Measurements from ENCODE around the gene ZC3H18.
"Not testable (repeated sequence)": the region's sequence is repeated elsewhere in the genome, so short reads cannot be mapped to it uniquely, and the experiment has no call there.

Gene ZC3H18

GRCh38 chr16:88601313-88602036, 31.3 kb downstream of the ZC3H18 start:
- TF ChIP-seq CTCF (IDR thresholded peaks at IDR 0.05; ENCODE audit: insufficient read depth, low read depth, low read length, missing control alignments) = no peak
- no peak overlapping the region for H3K4me3 ChIP-seq (ENCODE audit: low read length)

GRCh38 chr16:88602091-88602490, 31.9 kb downstream of the ZC3H18 start:
- H3K4me3 ChIP-seq (ENCODE audit: low read length) = no peak overlapping the region
- no peak for TF ChIP-seq CTCF (IDR thresholded peaks at IDR 0.05; ENCODE audit: insufficient read depth, low read depth, low read length, missing control alignments)
- DNase-seq (ENCODE audit: low read depth) = no peak

More at GRCh38 chr16:88601313-88602036, 31.3 kb downstream of the ZC3H18 start:
- no peak for DNase-seq (ENCODE audit: low read depth)

DNA sequence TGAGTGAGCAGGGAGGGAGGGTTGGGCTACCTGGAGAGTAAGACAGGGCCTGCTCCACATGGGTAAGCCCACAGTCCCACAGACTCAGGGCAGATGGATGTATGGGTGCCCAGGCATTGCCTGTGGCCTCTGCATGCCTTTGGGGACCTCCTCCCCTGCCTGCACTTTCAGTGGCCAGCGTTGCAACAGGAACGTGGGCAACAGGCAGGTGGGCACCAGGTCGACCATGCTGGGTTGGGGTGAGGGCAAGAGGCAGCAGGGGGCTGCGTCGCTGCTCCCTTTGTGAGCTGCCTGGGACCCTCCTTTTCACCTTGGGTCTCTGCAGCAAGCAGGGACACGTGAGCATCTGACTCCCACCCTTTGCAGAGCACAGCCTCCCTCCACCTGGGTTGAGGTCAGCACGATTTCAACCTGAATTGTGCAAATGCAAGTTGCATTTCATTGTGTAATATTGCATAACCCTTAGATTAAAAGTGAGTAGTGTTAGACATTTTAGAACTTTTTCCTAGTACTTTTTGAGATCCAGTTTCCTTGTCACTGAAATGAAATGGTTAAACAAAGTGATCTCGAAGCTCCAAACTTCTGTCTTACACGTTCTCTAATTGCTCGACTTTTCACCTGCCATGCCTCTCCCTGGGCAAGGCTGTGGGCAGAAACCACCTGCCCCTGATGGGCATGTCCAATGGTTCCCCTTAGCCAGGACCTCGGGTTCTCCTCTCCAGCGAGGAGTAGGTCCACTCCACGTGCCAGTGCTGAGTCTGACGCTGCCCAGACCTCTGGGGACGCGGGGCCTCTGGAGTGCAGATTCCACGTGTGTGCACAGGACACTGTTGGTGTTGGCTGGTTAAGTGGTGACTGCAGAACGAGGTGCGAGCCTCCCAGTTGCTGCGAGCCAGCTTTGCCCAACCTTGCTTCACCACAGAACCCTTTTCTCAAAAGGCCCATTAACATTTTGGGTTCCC, 35.3 kb downstream of the ZC3H18 start:
- H3K4me3 ChIP-seq (ENCODE audit: low read length) = no peak overlapping the region
- no peak for TF ChIP-seq CTCF (IDR thresholded peaks at IDR 0.05; ENCODE audit: insufficient read depth, low read depth, low read length, missing control alignments)
- DNase-seq (ENCODE audit: low read depth) = no peak

DNA sequence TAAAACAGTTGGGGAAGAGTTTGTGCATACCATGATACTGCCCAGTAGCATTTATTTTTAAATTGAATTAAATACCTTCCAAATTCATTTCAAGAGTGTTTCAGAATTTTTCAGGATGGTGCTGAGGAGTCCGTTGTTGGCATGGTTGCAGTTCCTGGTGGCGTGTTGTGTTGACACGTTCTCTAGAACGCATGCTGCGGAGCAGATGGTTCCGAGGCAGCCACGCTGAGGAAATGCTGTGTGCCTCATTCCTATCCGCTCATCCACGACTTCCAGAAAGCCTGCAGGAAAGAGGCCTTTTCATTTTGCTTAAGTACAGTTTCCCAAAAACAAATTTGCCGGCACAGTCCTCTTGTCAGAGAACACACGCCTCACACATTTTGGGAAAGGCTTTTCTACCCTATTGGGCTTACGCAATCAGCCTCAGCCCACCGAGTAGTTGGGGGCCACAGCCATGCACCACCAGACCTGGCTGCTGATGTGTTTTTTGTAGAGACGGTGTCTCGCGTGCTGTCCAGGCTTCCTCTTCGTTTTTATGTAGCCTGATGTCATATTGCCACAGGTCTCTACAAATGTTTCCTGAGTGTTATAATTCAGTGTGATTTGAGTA, 36.0 kb downstream of the ZC3H18 start:
- DNase-seq (ENCODE audit: low read depth) = no peak
- no peak overlapping the region for H3K4me3 ChIP-seq (ENCODE audit: low read length)
- no peak for TF ChIP-seq CTCF (IDR thresholded peaks at IDR 0.05; ENCODE audit: insufficient read depth, low read depth, low read length, missing control alignments)

GRCh38 chr16:88608076-88608475, 37.9 kb downstream of the ZC3H18 start:
- no peak for TF ChIP-seq CTCF (IDR thresholded peaks at IDR 0.05; ENCODE audit: insufficient read depth, low read depth, low read length, missing control alignments)
- no peak overlapping the region for H3K4me3 ChIP-seq (ENCODE audit: low read length)
- no peak for DNase-seq (ENCODE audit: low read depth)

DNA sequence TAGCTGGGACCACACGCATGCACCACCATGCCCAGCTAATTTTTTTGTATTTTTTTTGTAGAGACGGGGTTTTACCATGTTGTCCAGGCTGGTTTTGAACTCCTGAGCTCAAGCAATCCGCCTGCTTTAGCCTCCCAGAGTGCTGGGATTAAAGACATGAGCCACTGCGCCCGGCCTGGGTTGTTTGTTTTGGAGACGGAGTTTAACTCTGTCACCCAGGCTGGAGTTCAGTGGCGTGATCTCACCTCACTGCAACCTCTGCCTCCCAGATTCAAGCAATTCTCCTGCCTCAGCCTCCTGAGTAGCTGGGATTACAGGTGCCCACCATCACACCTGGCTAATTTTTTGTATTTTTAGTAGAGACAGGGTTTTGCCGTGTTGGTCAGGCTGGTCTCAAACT, 39.2 kb downstream of the ZC3H18 start:
- not testable (repeated sequence) for H3K4me3 ChIP-seq (ENCODE audit: low read length); DNase-seq (ENCODE audit: low read depth)

DNA sequence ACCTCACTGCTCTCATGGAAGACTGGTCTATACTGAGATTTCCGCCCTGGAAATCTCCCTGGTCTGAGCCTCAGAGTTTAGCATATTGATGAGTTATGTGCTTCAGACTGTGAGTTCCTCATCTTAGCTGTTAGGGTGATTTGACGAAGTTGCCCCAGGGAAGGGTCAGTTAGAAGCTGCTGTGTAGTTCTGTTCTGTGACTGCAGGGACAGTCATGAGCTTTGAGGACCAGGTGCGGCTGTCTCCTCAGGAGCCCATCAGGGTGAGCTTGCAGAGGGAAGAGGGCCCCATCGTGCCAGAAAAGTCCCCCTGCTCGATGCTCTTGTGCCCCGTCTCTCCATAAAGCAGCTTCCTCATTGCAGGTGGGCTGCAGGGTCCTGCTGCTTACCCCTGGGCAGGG, 39.9 kb downstream of the ZC3H18 start:
- no peak for DNase-seq (ENCODE audit: low read depth)

More for the DNA sequence above, 39.9 kb downstream of the ZC3H18 start:
- no peak overlapping the region for H3K4me3 ChIP-seq (ENCODE audit: low read length)
- peak; percentile 21 for TF ChIP-seq CTCF (IDR thresholded peaks at IDR 0.05; ENCODE audit: insufficient read depth, low read depth, low read length, missing control alignments)
